C4-2B (cell line): ENCODE measurements around the gene EXOSC5.

ENCODE experiments used
- H3K27ac ChIP-seq: fragments of 450-650 bp; 2 replicates; pipeline ENCODE4 v1.5.1; 2017
- ZFX ChIP-seq: fragments of 450-650 bp; IDR thresholded peaks from 2 replicates; pipeline ENCODE4 v1.6.1; 2017
- TF ChIP-seq, protein P1 (sequence below): fragments of 450-650 bp; conservative IDR thresholded peaks from 2 replicates; pipeline ENCODE4 v1.5.1; 2017; ENCODE audit warnings: mild to moderate bottlenecking

Gene EXOSC5

DNA sequence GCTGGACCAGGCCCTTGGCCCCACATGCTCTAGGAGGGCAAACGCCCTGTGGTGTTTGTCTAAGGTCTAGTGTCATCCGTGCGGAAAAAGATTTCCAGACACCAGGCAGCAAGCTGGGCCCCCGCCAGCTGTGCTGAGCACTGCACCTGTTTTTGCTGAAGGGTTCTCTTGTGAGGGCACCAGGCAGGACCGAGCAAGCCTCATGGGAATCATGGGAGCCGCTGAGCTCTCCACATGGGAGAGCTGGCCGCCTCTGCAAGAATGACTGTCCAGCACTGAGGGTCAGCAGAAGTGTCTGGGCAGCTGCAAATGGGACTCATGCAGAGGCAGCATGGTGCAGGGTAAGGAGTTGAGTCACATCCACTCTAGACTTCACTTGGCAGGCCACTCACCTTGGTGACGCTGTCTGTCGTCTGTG lies 18.0 kb upstream of the EXOSC5 start:
- H3K27ac ChIP-seq, result no peak overlapping the region
- TF ChIP-seq, protein P1, sequence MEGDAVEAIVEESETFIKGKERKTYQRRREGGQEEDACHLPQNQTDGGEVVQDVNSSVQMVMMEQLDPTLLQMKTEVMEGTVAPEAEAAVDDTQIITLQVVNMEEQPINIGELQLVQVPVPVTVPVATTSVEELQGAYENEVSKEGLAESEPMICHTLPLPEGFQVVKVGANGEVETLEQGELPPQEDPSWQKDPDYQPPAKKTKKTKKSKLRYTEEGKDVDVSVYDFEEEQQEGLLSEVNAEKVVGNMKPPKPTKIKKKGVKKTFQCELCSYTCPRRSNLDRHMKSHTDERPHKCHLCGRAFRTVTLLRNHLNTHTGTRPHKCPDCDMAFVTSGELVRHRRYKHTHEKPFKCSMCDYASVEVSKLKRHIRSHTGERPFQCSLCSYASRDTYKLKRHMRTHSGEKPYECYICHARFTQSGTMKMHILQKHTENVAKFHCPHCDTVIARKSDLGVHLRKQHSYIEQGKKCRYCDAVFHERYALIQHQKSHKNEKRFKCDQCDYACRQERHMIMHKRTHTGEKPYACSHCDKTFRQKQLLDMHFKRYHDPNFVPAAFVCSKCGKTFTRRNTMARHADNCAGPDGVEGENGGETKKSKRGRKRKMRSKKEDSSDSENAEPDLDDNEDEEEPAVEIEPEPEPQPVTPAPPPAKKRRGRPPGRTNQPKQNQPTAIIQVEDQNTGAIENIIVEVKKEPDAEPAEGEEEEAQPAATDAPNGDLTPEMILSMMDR, result no peak
- no peak for TF ChIP-seq ZFX

DNA sequence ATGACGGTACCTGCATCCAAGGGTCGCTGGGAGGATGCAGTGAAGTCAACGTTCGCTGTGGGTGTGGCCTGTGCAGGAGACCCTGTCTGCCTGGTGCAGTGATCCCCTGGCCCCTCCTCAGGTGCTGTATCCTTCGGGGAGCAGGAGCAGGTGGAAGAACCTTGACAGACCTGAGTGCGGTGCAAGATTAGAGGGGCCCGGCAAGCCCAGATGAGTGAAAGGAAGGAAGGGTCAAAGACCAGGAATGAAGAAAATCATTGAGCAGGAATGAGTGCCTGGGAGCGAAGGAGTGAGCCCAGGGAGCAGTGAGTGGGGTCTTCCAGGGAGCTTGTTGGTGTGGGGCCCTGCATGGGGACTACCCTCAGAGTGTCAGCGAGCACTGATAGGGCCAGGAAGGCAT lies 17.3 kb upstream of the EXOSC5 start:
- H3K27ac ChIP-seq, result no peak overlapping the region
- TF ChIP-seq, protein P1, result no peak
- no peak for TF ChIP-seq ZFX

DNA sequence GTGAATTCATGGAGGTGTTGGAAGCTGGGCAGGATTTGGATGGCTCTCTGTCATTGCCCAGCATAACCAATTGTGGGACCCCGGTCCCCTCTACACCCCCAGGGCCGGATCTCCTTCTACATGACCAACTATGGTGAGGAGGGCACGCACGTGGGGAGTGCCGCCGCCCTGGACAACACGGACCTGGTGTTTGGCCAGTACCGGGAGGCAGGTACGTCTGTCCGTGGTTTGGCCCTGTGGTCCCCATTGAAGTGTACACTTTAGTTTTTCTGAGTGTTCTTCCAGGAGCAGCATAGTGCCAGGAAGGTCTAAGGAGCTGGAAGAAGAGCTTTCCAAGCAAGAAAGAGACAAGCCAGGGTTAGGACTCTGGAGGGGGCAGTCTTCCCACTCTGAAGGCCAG lies 16.8 kb upstream of the EXOSC5 start:
- no peak overlapping the region for H3K27ac ChIP-seq
- TF ChIP-seq, protein P1, result no peak
- TF ChIP-seq ZFX, result no peak

DNA sequence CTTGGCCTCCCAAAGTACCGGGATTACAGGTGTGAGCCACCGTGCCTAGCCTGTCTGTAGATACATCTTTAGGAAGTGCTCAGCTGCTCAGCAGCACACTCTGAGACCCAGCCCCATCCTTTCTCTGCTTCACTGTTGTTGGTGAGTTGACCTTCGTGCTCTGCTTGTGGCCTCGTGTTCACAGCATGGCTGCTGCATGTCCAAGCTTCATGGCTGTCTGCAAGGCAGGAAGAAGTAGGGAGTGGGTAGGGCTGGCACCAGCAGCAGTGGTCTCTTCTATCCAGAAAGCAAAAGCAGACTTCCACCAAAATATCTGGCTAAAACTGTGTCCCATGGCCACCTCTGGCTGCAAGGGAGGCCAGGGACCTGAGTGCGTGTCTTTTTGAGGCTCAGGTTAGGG lies 15.8 kb upstream of the EXOSC5 start:
- no peak overlapping the region for H3K27ac ChIP-seq
- TF ChIP-seq, protein P1, result no peak
- no peak for TF ChIP-seq ZFX

DNA sequence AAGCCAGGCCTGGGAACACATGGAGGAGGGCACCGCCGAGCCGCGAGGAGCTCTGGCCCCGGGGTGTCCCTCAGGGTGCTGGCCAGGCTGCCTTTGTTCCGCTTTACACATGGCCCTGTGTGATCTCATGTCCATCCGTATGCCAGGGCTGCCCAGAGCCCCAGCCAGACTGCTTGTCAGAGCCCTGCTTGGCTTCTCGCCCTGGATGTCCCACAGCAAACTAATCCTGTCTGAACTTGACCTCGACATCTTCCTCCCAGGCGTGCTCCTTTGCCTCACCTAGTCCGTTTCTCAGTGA lies 14.8 kb upstream of the EXOSC5 start:
- TF ChIP-seq ZFX, result no peak
- TF ChIP-seq, protein P1, result no peak
- no peak overlapping the region for H3K27ac ChIP-seq

DNA sequence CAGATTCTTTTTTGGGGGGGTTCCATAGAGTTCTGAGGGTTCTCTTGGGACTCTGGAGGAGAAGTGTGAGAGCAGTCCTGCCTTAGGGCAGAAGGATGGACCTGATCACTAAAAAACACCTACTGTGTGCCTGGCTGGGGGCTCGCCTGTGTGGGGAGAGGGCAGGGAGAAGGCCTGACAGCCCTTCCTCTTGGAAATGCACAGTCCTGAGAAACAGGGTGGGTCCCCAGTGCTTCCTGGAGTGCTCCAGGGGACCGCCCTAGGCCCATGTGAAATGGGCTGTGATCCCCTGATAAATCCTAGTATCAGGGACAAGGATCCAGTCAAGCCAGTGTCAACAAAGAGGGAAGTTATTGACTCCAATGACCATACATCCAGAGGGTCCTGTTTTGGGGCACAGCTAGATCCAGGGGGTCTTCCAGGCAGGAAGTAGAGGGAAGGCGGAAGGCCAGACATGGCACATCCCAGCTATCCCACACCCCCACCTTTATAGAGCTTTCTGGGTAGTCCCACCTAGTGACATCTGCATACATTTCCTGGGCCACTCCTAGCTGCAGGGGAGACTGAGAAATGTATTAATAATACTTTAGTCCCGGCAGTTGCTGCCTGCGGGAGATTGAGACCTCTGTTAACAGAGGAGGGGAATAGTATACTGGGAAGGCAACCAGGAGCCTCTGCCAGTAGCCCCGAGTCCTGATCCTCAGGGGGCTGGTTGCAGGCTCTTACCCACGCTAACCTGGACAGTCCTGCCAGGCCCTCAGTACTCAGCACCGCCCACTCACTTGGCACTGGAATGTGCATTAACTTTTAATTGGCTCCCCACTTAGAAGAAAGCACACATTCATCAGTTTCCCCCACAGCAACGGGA lies 14.2 kb upstream of the EXOSC5 start:
- TF ChIP-seq, protein P1, result no peak
- no peak for TF ChIP-seq ZFX
- no peak overlapping the region for H3K27ac ChIP-seq

DNA sequence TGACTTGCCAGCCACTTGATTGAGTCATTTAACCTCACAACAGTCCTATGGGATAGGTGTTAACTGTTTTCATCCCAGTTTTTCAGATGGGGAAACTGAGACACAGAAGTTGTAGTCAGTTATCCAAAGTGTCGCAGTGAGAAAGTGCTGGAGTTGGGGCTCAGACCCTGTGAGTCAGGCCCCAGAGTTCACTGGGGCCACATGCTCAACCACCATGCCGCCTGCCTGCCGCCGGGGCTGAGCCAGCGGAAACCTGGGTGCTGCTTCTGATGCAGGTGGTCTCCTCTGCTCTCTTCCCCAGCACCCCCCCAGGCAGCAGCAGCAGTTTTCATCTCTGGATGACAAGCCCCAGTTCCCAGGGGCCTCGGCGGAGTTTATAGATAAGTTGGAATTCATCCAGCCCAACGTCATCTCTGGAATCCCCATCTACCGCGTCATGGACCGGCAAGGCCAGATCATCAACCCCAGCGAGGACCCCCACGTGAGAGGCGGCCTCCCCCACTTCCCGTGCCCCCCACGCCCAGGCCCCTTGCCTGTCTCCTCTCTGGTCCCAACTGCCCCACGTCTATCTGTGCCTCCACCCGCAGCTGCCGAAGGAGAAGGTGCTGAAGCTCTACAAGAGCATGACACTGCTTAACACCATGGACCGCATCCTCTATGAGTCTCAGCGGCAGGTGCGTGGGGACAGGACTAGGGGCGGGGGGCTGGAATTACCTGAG lies 13.3 kb upstream of the EXOSC5 start:
- no peak overlapping the region for H3K27ac ChIP-seq
- no peak for TF ChIP-seq ZFX
- TF ChIP-seq, protein P1, result no peak
